MCF 10A (cell line): Measurements from ENCODE around the gene CCDC88B. TPM values are rescaled to one million over a fixed set of nuclear protein-coding genes. Genes with fewer than 3 reads are reported as not detected.

Source experiments
- BruUV-seq: library from RNA; stranded (reverse); fragments of 400-500 nt; replicated peaks from 2 replicates; lab custom pipeline; 2021; lab: Mats Ljungman, UMichigan
- CTCF ChIA-PET: fragments of 300-600 bp; sonication (Branson Sonifier 250); formaldehyde crosslinking; extraction: SDS; loops from one replicate; lab custom pipeline; 2021; ENCODE audit warnings: antibody characterized with exemption, inconsistent platforms; lab: Yijun Ruan, JAX
- POLR2A ChIA-PET: fragments of 300-600, 350-650 bp; sonication (Branson Sonifier 250); formaldehyde crosslinking; extraction: SDS; loops from one replicate; lab custom pipeline; 2020; ENCODE audit warnings: antibody characterized with exemption, inconsistent platforms; lab: Yijun Ruan, JAX
- DNase-seq: peaks from one replicate; pipeline ENCODE4 v3.0.0-alpha.2; 2018; ENCODE audit not compliant: unreplicated experiment
- H3K27ac Mint-ChIP-seq: one replicate; pipeline ENCODE4 v1.8.0; 2022; ENCODE audit warnings: mild to moderate bottlenecking, low read depth, mixed read lengths; ENCODE audit not compliant: unreplicated experiment
- H3K27me3 Mint-ChIP-seq: one replicate; pipeline ENCODE4 v1.8.0; 2022; ENCODE audit warnings: mixed read lengths; ENCODE audit not compliant: insufficient read depth, unreplicated experiment
- H3K36me3 Mint-ChIP-seq: one replicate; pipeline ENCODE4 v1.8.0; 2022; ENCODE audit warnings: mild to moderate bottlenecking, moderate library complexity, mixed read lengths; ENCODE audit not compliant: insufficient read depth, unreplicated experiment
- H3K4me1 Mint-ChIP-seq: one replicate; pipeline ENCODE4 v1.8.0; 2022; ENCODE audit warnings: mixed read lengths; ENCODE audit not compliant: insufficient read depth, unreplicated experiment
- H3K4me3 Mint-ChIP-seq: one replicate; pipeline ENCODE4 v1.8.0; 2022; ENCODE audit warnings: mild to moderate bottlenecking, moderate library complexity, mixed read lengths; ENCODE audit not compliant: unreplicated experiment
- H3K9me3 Mint-ChIP-seq: one replicate; pipeline ENCODE4 v1.8.0; 2022; ENCODE audit warnings: mixed read lengths; ENCODE audit not compliant: unreplicated experiment
- intact Hi-C: fragments of 100-400 bp; cut with micrococcal nuclease; formaldehyde crosslinking; loops from 2 replicates; pipeline ENCODE4 v1.14.1; 2022
- total RNA-seq: library from RNA; stranded (reverse); gene quantifications from 2 replicates; pipeline ENCODE4 v1.2.3, GENCODE V29; 2022
- TF ChIP-seq, protein P1 (sequence below): fragments of 200-600 bp; IDR thresholded peaks from one replicate; pipeline ENCODE4 v1.8.0; 2022; ENCODE audit warnings: antibody characterized with exemption, mild to moderate bottlenecking; ENCODE audit not compliant: unreplicated experiment

Gene CCDC88B
- total RNA-seq, 1 experiment from 2014 or later: 4.2 TPM

DNA sequence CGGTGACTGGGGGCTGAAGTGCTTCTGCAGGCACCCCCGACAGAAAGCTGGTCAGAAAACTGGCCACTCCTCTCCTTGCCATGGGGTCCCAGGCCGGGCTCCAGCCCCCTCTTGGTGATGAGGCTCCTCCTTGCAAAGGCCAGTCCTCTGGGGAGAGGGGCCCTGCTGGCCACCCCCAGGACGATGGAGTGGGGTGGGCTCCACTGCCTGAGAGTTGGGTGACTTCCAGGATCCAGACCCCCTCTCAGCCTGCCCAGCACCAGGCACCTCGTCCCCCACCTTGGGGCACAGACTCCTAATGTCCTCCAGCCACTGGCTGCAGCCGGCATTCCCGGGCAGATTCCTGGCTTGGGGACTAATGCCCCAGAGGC lies 18.5 kb downstream of the CCDC88B start:
- ChIA-PET POLR2A (interaction anchor here (1.0 to 2.9 kb wide), 6 partner anchors 12 to 89 kb away, joined by 3 to 33 read pairs (median 4); partner anchors contain the start of genes ESRRA, PRDX5 and TRMT112), CTCF (interaction anchor here (0.9 to 8.8 kb wide), 5 partner anchors 10 to 294 kb away, joined by 4 to 148 read pairs (median 17); partner anchors contain the start of genes PRDX5 and TRMT112)
- peaks cover 26% of the 10 kb centered on the region for H3K36me3 Mint-ChIP-seq
- peak overlapping the region; percentile 82 for H3K4me3 Mint-ChIP-seq
- no peaks in the 10 kb centered on the region for H3K27me3 Mint-ChIP-seq
- H3K9me3 Mint-ChIP-seq: no peaks in the 10 kb centered on the region
- BruUV-seq: no TSS peak
- H3K4me1 Mint-ChIP-seq: peaks cover 35% of the 10 kb centered on the region
- intact Hi-C loops: loop anchor here (5.0 kb wide), 2 partner anchors 106 to 294 kb away; partner anchors contain the start of gene PLCB3
- TF ChIP-seq, protein P1, sequence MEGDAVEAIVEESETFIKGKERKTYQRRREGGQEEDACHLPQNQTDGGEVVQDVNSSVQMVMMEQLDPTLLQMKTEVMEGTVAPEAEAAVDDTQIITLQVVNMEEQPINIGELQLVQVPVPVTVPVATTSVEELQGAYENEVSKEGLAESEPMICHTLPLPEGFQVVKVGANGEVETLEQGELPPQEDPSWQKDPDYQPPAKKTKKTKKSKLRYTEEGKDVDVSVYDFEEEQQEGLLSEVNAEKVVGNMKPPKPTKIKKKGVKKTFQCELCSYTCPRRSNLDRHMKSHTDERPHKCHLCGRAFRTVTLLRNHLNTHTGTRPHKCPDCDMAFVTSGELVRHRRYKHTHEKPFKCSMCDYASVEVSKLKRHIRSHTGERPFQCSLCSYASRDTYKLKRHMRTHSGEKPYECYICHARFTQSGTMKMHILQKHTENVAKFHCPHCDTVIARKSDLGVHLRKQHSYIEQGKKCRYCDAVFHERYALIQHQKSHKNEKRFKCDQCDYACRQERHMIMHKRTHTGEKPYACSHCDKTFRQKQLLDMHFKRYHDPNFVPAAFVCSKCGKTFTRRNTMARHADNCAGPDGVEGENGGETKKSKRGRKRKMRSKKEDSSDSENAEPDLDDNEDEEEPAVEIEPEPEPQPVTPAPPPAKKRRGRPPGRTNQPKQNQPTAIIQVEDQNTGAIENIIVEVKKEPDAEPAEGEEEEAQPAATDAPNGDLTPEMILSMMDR: no peak
- H3K27ac Mint-ChIP-seq: no peak overlapping the region
- DNase-seq: no peak

GRCh38 chr11:64358907-64359711 lies 19.1 kb downstream of the CCDC88B start, which contains the start of gene RPS6KA4:
TSS of gene RPS6KA4 (plus strand) at chr11:64359162. CDS start at chr11:64359236, 74 bp downstream.
- POLR2A ChIA-PET: interaction anchor here (0.8 to 2.9 kb wide), 8 partner anchors 10 to 186 kb away, joined by 3 to 33 read pairs (median 5); partner anchors contain the start of genes PPP1R14B, PRDX5 and TRMT112
- Mint-ChIP-seq H3K36me3 (peaks cover 27% of the 10 kb centered on the region), H3K4me1 (peaks cover 35% of the 10 kb centered on the region), H3K9me3 (no peaks in the 10 kb centered on the region), H3K27me3 (no peaks in the 10 kb centered on the region), H3K4me3 (peak within 1 kb of the TSS; percentile 82), H3K27ac (peak within 1 kb of the TSS; percentile 8)
- peak; percentile 58 for DNase-seq
- intact Hi-C loops: loop anchor here (5.0 kb wide), 2 partner anchors 107 to 293 kb away; partner anchors contain the start of gene PLCB3
- TSS peak; percentile 24 for BruUV-seq
- TF ChIP-seq, protein P1: no peak
- CTCF ChIA-PET: interaction anchor here (0.6 to 8.8 kb wide), 12 partner anchors 11 to 1841 kb away, joined by 3 to 148 read pairs (median 4); partner anchors contain the start of genes PRDX5 and TRMT112

GRCh38 chr11:64359712-64360445 lies 19.9 kb downstream of the CCDC88B start:
- POLR2A ChIA-PET: interaction anchor here (0.6 to 2.9 kb wide), 10 partner anchors 11 to 556 kb away, joined by 3 to 33 read pairs (median 4); partner anchors contain the start of genes PPP1R14B, PRDX5 and TRMT112
- BruUV-seq: no TSS peak
- TF ChIP-seq, protein P1: no peak
- no peak for DNase-seq
- peaks cover 33% of the 10 kb centered on the region for H3K4me1 Mint-ChIP-seq
- CTCF ChIA-PET: interaction anchor here (0.6 to 8.4 kb wide), 10 partner anchors 27 to 1840 kb away, joined by 3 to 148 read pairs (median 4); partner anchors contain the start of genes PRDX5 and TRMT112
- H3K9me3 Mint-ChIP-seq: no peaks in the 10 kb centered on the region
- peak overlapping the region; percentile 8 for H3K27ac Mint-ChIP-seq
- H3K27me3 Mint-ChIP-seq: no peaks in the 10 kb centered on the region
- H3K4me3 Mint-ChIP-seq: peak overlapping the region; percentile 82
- peaks cover 32% of the 10 kb centered on the region for H3K36me3 Mint-ChIP-seq
- intact Hi-C loops: loop anchor here (5.0 kb wide), 2 partner anchors 108 to 292 kb away; partner anchors contain the start of gene PLCB3
